ENCODE data around the gene GALNT10.

The GALNT10 gene

DNA sequence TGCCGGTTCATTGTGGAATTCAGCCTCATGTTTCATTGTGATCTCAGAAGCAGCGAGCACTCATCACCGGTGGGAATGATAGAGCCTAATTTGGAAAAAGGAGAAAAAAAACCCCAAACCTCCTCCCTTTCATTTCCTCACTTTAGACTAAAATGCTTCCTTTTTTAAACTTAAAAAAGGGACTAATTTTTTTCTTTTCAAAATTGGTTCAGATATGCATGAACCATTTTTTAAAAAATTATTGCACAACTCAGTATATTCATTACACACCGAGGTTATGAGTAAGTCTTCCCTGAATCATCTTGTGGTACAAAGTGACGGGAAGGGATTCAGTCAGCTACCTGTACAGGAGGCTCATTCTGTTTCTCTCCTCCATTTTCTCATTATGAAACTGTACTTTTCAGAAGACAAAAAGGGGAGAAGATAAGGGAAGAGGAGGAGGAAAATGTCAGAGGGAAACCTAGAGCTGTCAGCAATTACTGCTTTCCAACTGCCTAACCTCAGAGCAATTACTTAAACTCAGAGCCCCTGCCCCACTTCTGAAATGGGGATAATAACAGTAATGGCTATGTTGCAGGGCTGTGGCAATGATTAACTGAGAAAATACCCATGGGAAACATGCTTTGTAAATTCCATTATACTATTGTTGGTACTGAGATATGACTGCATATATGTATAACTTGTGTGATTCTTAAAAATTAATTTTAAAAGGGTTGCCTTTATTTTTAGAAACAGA, 24.0 kb downstream of the GALNT10 start:
- Histone ChIP-seq H3K9ac (ENCODE audit: insufficient read length, low read depth) (no peak overlapping the region), H3K4me3 (ENCODE audit: insufficient read length, low read depth) (no peak overlapping the region), H3K27me3 (ENCODE audit: insufficient read depth, insufficient read length) (no peaks in the 10 kb centered on the region), H3K36me3 (ENCODE audit: insufficient read depth, insufficient read length, low read length) (peaks cover 14% of the 10 kb centered on the region), H3K4me1 (ENCODE audit: insufficient read depth, insufficient read length) (peaks cover 3% of the 10 kb centered on the region), H3K9me3 (ENCODE audit: insufficient read depth, low read length) (no peaks in the 10 kb centered on the region)
- TF ChIP-seq ZNF274 (IDR thresholded peaks at IDR 0.05; ENCODE audit: low read depth, low read length), result no peak
- no peak for TF ChIP-seq YY1 (IDR thresholded peaks at IDR 0.05; ENCODE audit: insufficient read depth, insufficient read length)
- no peak for TF ChIP-seq SUZ12 (IDR thresholded peaks at IDR 0.05; ENCODE audit: extremely low read depth, insufficient read depth, insufficient read length)
- DNase-seq (ENCODE audit: low read depth, low spot score), result no peak

DNA sequence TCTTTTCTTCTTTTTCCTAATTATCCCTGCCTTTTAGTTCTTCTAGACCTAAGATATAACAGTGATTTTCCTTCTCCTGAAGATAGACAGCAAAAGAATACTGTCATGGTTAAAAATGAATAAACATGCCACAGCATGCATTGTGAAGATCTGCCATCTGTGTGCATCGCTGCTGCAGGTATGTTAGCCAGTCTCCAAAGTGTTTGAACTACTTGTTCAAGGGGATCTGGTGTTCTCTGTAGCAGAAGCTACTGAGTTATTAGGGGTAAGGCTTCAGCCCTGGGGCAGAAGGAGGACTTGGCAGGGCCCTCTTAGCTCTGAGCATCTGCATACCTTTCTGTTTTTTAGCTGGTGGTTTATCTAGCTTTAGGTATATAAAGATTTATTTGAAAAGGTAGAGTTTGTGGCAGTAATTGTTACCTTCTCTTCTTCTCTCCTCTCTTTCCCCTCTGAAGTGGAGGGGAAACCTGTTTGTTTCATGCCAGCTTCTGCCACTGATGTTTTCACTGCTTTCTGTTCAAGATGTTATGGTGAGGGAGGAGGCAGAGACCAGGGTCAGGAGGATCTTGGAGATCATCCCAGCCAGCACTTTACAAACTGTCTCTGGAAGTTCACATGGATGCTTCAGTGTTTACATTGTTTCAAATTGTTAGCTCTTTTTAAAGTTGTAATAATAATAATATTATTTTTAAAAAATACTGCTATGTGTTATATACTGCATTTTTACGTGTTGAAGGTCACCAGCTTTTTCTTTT, 25.2 kb downstream of the GALNT10 start:
- TF ChIP-seq YY1 (IDR thresholded peaks at IDR 0.05; ENCODE audit: insufficient read depth, insufficient read length) (no peak), ZNF274 (IDR thresholded peaks at IDR 0.05; ENCODE audit: low read depth, low read length) (no peak), SUZ12 (IDR thresholded peaks at IDR 0.05; ENCODE audit: extremely low read depth, insufficient read depth, insufficient read length) (no peak)
- no peaks in the 10 kb centered on the region for H3K9me3 ChIP-seq (ENCODE audit: insufficient read depth, low read length)
- H3K4me1 ChIP-seq (ENCODE audit: insufficient read depth, insufficient read length), result peaks cover 7% of the 10 kb centered on the region
- no peak overlapping the region for H3K9ac ChIP-seq (ENCODE audit: insufficient read length, low read depth)
- no peak overlapping the region for H3K4me3 ChIP-seq (ENCODE audit: insufficient read length, low read depth)
- peaks cover 10% of the 10 kb centered on the region for H3K36me3 ChIP-seq (ENCODE audit: insufficient read depth, insufficient read length, low read length)
- no peak for DNase-seq (ENCODE audit: low read depth, low spot score)
- no peaks in the 10 kb centered on the region for H3K27me3 ChIP-seq (ENCODE audit: insufficient read depth, insufficient read length)

DNA sequence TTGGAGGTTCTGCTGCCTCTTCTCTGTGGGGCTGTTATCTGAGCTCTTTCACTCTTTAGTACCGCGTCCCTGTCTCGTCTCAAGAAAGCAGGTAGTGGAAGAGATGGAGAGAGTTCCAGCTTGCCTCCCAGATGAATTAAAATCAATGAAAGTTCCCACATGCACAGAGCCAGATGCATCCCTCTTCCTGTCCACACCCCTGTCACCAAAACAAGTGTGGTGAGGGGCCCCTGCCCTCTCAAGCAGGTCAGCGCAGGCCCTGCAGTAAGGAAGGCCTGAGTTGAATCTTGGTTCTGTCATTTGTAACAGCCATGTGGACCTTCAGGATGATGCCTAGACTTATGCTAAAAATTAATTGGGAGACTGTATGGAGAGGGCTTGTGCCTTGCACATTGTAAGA, 26.9 kb downstream of the GALNT10 start:
- Histone ChIP-seq H3K4me1 (ENCODE audit: insufficient read depth, insufficient read length) (peaks cover 9% of the 10 kb centered on the region), H3K9ac (ENCODE audit: insufficient read length, low read depth) (no peak overlapping the region), H3K27me3 (ENCODE audit: insufficient read depth, insufficient read length) (no peaks in the 10 kb centered on the region), H3K4me3 (ENCODE audit: insufficient read length, low read depth) (no peak overlapping the region), H3K9me3 (ENCODE audit: insufficient read depth, low read length) (no peaks in the 10 kb centered on the region), H3K36me3 (ENCODE audit: insufficient read depth, insufficient read length, low read length) (peaks cover 6% of the 10 kb centered on the region)
- DNase-seq (ENCODE audit: low read depth, low spot score), result no peak
- TF ChIP-seq YY1 (IDR thresholded peaks at IDR 0.05; ENCODE audit: insufficient read depth, insufficient read length), result no peak
- no peak for TF ChIP-seq SUZ12 (IDR thresholded peaks at IDR 0.05; ENCODE audit: extremely low read depth, insufficient read depth, insufficient read length)
- no peak for TF ChIP-seq ZNF274 (IDR thresholded peaks at IDR 0.05; ENCODE audit: low read depth, low read length)

DNA sequence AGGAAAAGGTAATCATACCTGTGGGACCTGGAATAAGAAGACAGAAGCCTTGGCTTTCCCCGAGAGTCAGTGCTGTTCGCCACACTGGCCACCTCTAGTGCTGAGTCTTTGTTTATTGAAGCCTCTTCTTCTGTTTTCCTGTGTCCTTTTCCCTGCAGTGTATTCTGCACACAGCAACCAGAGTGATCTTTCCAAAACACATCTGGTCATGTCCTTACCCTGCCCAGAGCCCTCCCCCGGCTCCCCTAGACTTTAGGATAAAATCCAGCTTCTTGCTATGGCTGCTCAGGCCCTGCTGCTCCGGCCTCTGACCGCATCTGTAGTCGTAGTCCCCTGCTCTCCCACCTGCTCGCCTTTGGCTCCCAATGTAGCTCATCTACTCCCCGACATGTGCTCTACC, 28.3 kb downstream of the GALNT10 start:
- H3K4me1 ChIP-seq (ENCODE audit: insufficient read depth, insufficient read length), result peaks cover 9% of the 10 kb centered on the region

DNA sequence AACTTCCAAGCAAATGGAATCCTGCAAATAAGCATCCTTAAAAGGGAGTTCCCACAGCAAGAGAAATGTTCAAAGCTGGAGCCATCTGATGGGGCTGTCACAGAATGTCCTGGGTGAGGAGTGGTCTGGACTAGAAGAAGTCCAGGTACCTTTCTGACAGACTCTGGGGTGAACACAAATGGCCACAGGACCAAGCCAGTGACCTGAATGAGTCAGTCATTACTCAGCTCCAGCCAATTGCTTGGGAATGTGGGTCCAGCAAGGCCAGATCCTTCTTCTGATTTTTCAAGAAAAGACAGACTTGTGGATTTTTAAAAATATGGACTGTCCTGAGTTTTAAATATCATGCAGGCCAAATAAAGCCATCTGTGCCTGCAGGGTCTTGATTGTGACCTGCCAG, 30.1 kb downstream of the GALNT10 start:
- Histone ChIP-seq H3K9me3 (ENCODE audit: insufficient read depth, low read length) (no peaks in the 10 kb centered on the region), H3K9ac (ENCODE audit: insufficient read length, low read depth) (no peak overlapping the region), H3K4me3 (ENCODE audit: insufficient read length, low read depth) (no peak overlapping the region), H3K27me3 (ENCODE audit: insufficient read depth, insufficient read length) (no peaks in the 10 kb centered on the region), H3K36me3 (ENCODE audit: insufficient read depth, insufficient read length, low read length) (peaks cover 6% of the 10 kb centered on the region), H3K4me1 (ENCODE audit: insufficient read depth, insufficient read length) (peaks cover 9% of the 10 kb centered on the region)
- no peak for DNase-seq (ENCODE audit: low read depth, low spot score)
- TF ChIP-seq ZNF274 (IDR thresholded peaks at IDR 0.05; ENCODE audit: low read depth, low read length) (no peak), SUZ12 (IDR thresholded peaks at IDR 0.05; ENCODE audit: extremely low read depth, insufficient read depth, insufficient read length) (no peak), YY1 (IDR thresholded peaks at IDR 0.05; ENCODE audit: insufficient read depth, insufficient read length) (no peak)

More for the DNA sequence above, 28.3 kb downstream of the GALNT10 start:
- no peaks in the 10 kb centered on the region for H3K27me3 ChIP-seq (ENCODE audit: insufficient read depth, insufficient read length)
- H3K9me3 ChIP-seq (ENCODE audit: insufficient read depth, low read length), result no peaks in the 10 kb centered on the region
- DNase-seq (ENCODE audit: low read depth, low spot score), result no peak
- no peak overlapping the region for H3K9ac ChIP-seq (ENCODE audit: insufficient read length, low read depth)
- no peak for TF ChIP-seq YY1 (IDR thresholded peaks at IDR 0.05; ENCODE audit: insufficient read depth, insufficient read length)
- no peak for TF ChIP-seq ZNF274 (IDR thresholded peaks at IDR 0.05; ENCODE audit: low read depth, low read length)
- no peak for TF ChIP-seq SUZ12 (IDR thresholded peaks at IDR 0.05; ENCODE audit: extremely low read depth, insufficient read depth, insufficient read length)
- H3K4me3 ChIP-seq (ENCODE audit: insufficient read length, low read depth), result no peak overlapping the region
- H3K36me3 ChIP-seq (ENCODE audit: insufficient read depth, insufficient read length, low read length), result peaks cover 6% of the 10 kb centered on the region

DNA sequence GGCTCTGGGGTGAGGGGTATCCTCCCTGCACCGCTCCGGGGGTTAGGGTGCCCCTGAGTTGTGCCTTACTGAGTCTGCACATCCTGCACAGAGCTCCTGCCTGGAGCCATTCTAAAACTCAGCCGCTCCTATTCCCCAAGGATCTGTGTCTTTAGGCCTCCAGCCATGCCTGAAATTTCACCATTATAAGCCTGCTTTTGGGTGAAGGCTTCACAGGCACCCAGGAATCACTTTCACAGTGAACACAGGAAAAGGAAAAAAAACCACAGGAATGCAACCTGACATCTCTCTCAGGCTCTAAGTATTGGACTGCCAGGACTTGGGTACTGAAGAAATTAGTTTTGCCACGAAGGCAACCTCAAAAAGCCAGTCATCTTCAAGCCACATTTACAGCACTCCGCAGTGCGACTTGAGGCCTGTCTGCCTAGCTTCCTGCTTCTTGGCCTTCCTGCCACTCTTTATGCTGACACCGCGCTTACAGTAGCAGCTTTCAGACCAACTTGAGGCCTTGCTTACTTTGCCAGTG, 30.9 kb downstream of the GALNT10 start:
- peaks cover 9% of the 10 kb centered on the region for H3K4me1 ChIP-seq (ENCODE audit: insufficient read depth, insufficient read length)
- no peaks in the 10 kb centered on the region for H3K27me3 ChIP-seq (ENCODE audit: insufficient read depth, insufficient read length)
- no peak overlapping the region for H3K9ac ChIP-seq (ENCODE audit: insufficient read length, low read depth)
- H3K4me3 ChIP-seq (ENCODE audit: insufficient read length, low read depth), result no peak overlapping the region
- no peaks in the 10 kb centered on the region for H3K9me3 ChIP-seq (ENCODE audit: insufficient read depth, low read length)
- DNase-seq (ENCODE audit: low read depth, low spot score), result no peak
- H3K36me3 ChIP-seq (ENCODE audit: insufficient read depth, insufficient read length, low read length), result peaks cover 6% of the 10 kb centered on the region
- TF ChIP-seq YY1 (IDR thresholded peaks at IDR 0.05; ENCODE audit: insufficient read depth, insufficient read length), result no peak
- no peak for TF ChIP-seq SUZ12 (IDR thresholded peaks at IDR 0.05; ENCODE audit: extremely low read depth, insufficient read depth, insufficient read length)
- no peak for TF ChIP-seq ZNF274 (IDR thresholded peaks at IDR 0.05; ENCODE audit: low read depth, low read length)

DNA sequence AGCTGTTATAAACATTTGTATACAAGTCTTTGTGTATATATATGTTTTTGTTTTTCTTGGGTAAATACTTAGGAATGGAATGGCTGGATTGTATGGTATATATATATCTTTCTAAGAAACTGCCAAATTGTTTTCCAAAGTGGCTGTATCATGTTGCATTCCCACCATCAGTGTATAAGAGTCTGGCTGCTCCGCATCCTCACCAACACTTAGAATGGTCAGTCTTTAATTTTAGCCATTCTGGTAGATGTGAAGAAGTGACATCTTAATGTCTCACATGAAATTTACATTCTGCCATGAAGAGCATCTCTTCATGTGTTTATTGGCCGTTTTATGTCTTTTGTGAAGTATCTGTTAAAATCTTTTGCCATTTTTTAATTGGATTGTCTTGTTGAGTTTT, 31.9 kb downstream of the GALNT10 start:
- no peak for DNase-seq (ENCODE audit: low read depth, low spot score)
- TF ChIP-seq YY1 (IDR thresholded peaks at IDR 0.05; ENCODE audit: insufficient read depth, insufficient read length) (no peak), ZNF274 (IDR thresholded peaks at IDR 0.05; ENCODE audit: low read depth, low read length) (no peak), SUZ12 (IDR thresholded peaks at IDR 0.05; ENCODE audit: extremely low read depth, insufficient read depth, insufficient read length) (no peak)
- Histone ChIP-seq H3K9ac (ENCODE audit: insufficient read length, low read depth) (no peak overlapping the region), H3K4me3 (ENCODE audit: insufficient read length, low read depth) (no peak overlapping the region), H3K4me1 (ENCODE audit: insufficient read depth, insufficient read length) (peaks cover 9% of the 10 kb centered on the region), H3K9me3 (ENCODE audit: insufficient read depth, low read length) (no peaks in the 10 kb centered on the region), H3K36me3 (ENCODE audit: insufficient read depth, insufficient read length, low read length) (peaks cover 6% of the 10 kb centered on the region), H3K27me3 (ENCODE audit: insufficient read depth, insufficient read length) (no peaks in the 10 kb centered on the region)

Measured in NT2/D1 (cell line).